A549 treated with Hydrocortisone at 1 μM for 4 hours (cell line): ENCODE measurements around the gene FBXO40. TPM values are rescaled to one million over a fixed set of nuclear protein-coding genes. Genes with fewer than 3 reads are reported as not detected.

Source experiments
- total RNA-seq: library from RNA; stranded (reverse); fragments of 200-300 nt; extraction: Qiagen RNA extraction; gene quantifications from 5 replicates; pipeline ENCODE4 v1.2.3, GENCODE V29; 2022

FBXO40 gene
- not detected in 5 replicates for total RNA-seq

GRCh38 chr3:121592856-121593702 is at the start of gene FBXO40:
TSS of gene FBXO40 (plus strand) at chr3:121593379. CDS start at chr3:121620576, 27,197 bp downstream.

GRCh38 chr3:121545574-121546455 is 47.4 kb upstream of the FBXO40 start, which contains the start of gene POLQ:
TSS of gene POLQ (minus strand) at chr3:121545988. CDS start at chr3:121545877, 111 bp downstream.

GRCh38 chr3:121567649-121568048 is 25.5 kb upstream of the FBXO40 start, which contains the start of gene ARGFX:
TSS of gene ARGFX (plus strand) at chr3:121567949. CDS start at chr3:121570714, 2,765 bp downstream.

GRCh38 chr3:121660356-121661171 is 67.4 kb downstream of the FBXO40 start, which contains the start of gene HCLS1:
TSS of gene HCLS1 (minus strand) at chr3:121660903. CDS start at chr3:121658347, 2,556 bp downstream.

Other genes with a start within 250 kb of the FBXO40 start
- gene POLQ, start 47.4 kb upstream of the FBXO40 start, total RNA-seq: 5.6 to 7.0 TPM (median 6.9 TPM) in 5 replicates
- not detected in 5 replicates for gene ARGFX, start 25.4 kb upstream of the FBXO40 start, total RNA-seq
- 0.07 to 0.16 TPM (median 0.11 TPM) in 4 of 5 replicates, not detected in the other for gene HCLS1, start 67.5 kb downstream of the FBXO40 start, total RNA-seq
- 13.6 to 19.9 TPM (median 15.5 TPM) in 5 replicates for gene GOLGB1, start 156.4 kb downstream of the FBXO40 start, total RNA-seq
- 9.9 to 11.8 TPM (median 10.2 TPM) in 5 replicates for gene IQCB1, start 241.7 kb downstream of the FBXO40 start, total RNA-seq
- gene EAF2, start 241.8 kb downstream of the FBXO40 start, total RNA-seq: 1.6 to 2.4 TPM (median 2.1 TPM) in 5 replicates